Tibial nerve (tissue), 3 donors: ENCODE measurements around the gene STAB1.

Experiments
- POLR2A ChIP-seq, 2 donors: fragments of 450-650 bp; IDR thresholded peaks; one replicate each; pipeline ENCODE4 v1.6.1; 2017; ENCODE audit warnings: antibody characterized with exemption in 2 of 2, mild to moderate bottlenecking in 2 of 2, moderate library complexity in 2 of 2
- TF ChIP-seq, protein P1 (sequence below), 5 experiments: fragments of 200-600 bp in 3 of 5; fragments of 450-650 bp in 2 of 5; sonication (generic) in 3 of 5; IDR thresholded peaks; one replicate each; pipeline ENCODE4 v1.5.1; 2016 to 2019; ENCODE audit warnings: antibody characterized with exemption in 5 of 5, mild to moderate bottlenecking in 3 of 5, moderate library complexity in 2 of 5

DNA sequence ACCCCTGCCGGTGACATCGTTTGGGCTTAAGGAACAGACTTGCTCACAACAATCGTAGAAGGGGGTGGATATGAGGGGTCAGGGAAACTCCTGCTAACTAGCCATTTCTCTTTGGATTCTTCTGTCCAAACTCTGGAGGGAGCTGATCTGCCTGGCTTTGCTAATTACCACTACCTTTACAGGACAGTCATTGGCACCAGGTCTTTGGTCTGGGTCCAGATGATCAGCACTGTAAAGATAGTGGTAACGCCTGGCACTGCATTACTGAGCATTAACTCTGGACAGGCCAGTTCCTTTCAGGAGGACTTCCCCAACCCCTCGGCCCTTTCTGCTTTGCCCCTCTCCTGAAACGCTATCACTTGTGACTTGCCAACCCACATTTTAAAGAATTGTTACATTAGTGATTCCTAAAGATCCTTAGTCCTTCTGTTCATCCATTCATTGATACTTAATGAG is 42.1 kb downstream of the STAB1 start:
- TF ChIP-seq, protein P1, sequence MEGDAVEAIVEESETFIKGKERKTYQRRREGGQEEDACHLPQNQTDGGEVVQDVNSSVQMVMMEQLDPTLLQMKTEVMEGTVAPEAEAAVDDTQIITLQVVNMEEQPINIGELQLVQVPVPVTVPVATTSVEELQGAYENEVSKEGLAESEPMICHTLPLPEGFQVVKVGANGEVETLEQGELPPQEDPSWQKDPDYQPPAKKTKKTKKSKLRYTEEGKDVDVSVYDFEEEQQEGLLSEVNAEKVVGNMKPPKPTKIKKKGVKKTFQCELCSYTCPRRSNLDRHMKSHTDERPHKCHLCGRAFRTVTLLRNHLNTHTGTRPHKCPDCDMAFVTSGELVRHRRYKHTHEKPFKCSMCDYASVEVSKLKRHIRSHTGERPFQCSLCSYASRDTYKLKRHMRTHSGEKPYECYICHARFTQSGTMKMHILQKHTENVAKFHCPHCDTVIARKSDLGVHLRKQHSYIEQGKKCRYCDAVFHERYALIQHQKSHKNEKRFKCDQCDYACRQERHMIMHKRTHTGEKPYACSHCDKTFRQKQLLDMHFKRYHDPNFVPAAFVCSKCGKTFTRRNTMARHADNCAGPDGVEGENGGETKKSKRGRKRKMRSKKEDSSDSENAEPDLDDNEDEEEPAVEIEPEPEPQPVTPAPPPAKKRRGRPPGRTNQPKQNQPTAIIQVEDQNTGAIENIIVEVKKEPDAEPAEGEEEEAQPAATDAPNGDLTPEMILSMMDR (IDR thresholded peaks at IDR 0.05) = no peak
- TF ChIP-seq POLR2A (IDR thresholded peaks at IDR 0.05) = no peak
